LNCAP (cell line): ENCODE data around the gene SMARCB1.
A peak's percentile ranks its signal among the peaks of the same experiment; 100 is the strongest.

ENCODE experiments used
- CTCF ChIP-seq: fragments of 450-650 bp; IDR thresholded peaks from 2 replicates; pipeline ENCODE4 v1.5.1; 2017; ENCODE audit warnings: mild to moderate bottlenecking

Gene SMARCB1

GRCh38 chr22:23849009-23850006 is 62.5 kb downstream of the SMARCB1 start:
- TF ChIP-seq CTCF: peak; percentile 95

- TF ChIP-seq CTCF: no peak
Observed at GRCh38 chr22:23850136-23850611, 63.4 kb downstream of the SMARCB1 start.

GRCh38 chr22:23856721-23857605 is 70.2 kb downstream of the SMARCB1 start:
- no peak for TF ChIP-seq CTCF

- no peak for TF ChIP-seq CTCF
Observed at GRCh38 chr22:23857606-23858483, 71.1 kb downstream of the SMARCB1 start, which contains the start of gene SLC2A11. TSS of gene SLC2A11 (plus strand) at chr22:23857875. CDS start at chr22:23858000, 125 bp downstream.

GRCh38 chr22:23858484-23858815 is 71.7 kb downstream of the SMARCB1 start:
- TF ChIP-seq CTCF: no peak

- no peak for TF ChIP-seq CTCF
Observed at GRCh38 chr22:23859201-23859600, 72.4 kb downstream of the SMARCB1 start.
